ENCODE data around the gene PABPC1L.

DNA sequence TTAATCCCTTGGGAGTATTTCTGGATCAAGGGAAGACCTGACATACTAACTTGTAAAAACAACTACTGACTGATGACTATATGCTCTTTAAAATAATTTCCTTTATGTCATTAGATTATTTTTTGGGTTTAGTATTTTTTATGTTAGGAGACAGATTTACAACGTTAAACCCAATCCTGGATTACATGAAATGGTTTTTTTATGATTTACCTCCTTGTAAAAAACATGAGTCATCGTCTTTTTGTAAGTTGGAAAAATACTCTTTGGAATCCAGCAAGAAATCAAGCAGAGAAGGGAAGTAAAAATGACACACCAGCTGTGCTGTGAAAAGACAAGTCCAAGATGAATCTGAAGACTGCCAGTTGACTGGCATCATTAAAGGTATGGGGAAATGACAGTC, 63.2 kb downstream of the PABPC1L start:
- TF ChIP-seq POLR2A (IDR thresholded peaks at IDR 0.05) (no peak), EP300 (IDR thresholded peaks at IDR 0.05) (no peak)
- TF ChIP-seq, protein P1, sequence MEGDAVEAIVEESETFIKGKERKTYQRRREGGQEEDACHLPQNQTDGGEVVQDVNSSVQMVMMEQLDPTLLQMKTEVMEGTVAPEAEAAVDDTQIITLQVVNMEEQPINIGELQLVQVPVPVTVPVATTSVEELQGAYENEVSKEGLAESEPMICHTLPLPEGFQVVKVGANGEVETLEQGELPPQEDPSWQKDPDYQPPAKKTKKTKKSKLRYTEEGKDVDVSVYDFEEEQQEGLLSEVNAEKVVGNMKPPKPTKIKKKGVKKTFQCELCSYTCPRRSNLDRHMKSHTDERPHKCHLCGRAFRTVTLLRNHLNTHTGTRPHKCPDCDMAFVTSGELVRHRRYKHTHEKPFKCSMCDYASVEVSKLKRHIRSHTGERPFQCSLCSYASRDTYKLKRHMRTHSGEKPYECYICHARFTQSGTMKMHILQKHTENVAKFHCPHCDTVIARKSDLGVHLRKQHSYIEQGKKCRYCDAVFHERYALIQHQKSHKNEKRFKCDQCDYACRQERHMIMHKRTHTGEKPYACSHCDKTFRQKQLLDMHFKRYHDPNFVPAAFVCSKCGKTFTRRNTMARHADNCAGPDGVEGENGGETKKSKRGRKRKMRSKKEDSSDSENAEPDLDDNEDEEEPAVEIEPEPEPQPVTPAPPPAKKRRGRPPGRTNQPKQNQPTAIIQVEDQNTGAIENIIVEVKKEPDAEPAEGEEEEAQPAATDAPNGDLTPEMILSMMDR (IDR thresholded peaks at IDR 0.05): no peak
